Panc1 (cell line): Measurements from ENCODE around the gene FBXW7.

Experiments used
- CTCF ChIP-seq: fragments of 450-650 bp; IDR thresholded peaks from 2 replicates; pipeline ENCODE4 v1.5.1; 2017; ENCODE audit warnings: mild to moderate bottlenecking
- POLR2AphosphoS5 ChIP-seq: IDR thresholded peaks from 2 replicates; pipeline ENCODE4 v1.6.1; 2012; ENCODE audit warnings: mild to moderate bottlenecking, low read depth, low read length, moderate library complexity
- REST ChIP-seq, 2 experiments: IDR thresholded peaks; 2 replicates each; pipeline ENCODE4 v1.6.1; 2011 to 2012; ENCODE audit warnings: low read depth in 2 of 2, control low read depth in 1 of 2, low read length in 1 of 2, mild to moderate bottlenecking in 1 of 2, moderate library complexity in 1 of 2; ENCODE audit not compliant: insufficient read depth in 1 of 2
- TCF7L2 ChIP-seq: IDR thresholded peaks from 2 replicates; pipeline ENCODE4 v1.6.1; 2011; ENCODE audit warnings: mild to moderate bottlenecking, low read depth, low read length, inconsistent platforms

- no peak for TF ChIP-seq REST (IDR thresholded peaks at IDR 0.05; ENCODE audit: insufficient read depth in 1 of 2, low read depth in 2 of 2, low read length in 1 of 2)
- TF ChIP-seq CTCF = no peak
- no peak for TF ChIP-seq POLR2AphosphoS5
- TF ChIP-seq TCF7L2 = no peak
Measured at GRCh38 chr4:152360045-152360410, 175.9 kb downstream of the FBXW7 start.
